ENCODE data around the gene VWA3B.
"Not testable (repeated sequence)": the region's sequence is repeated elsewhere in the genome, so short reads cannot be mapped to it uniquely, and the experiment has no call there.

Gene VWA3B

GRCh38 chr2:98140210-98140609 is 53.2 kb downstream of the VWA3B start:
- no peak for DNase-seq

- no peak for DNase-seq
Observed at GRCh38 chr2:98142106-98142791, 55.3 kb downstream of the VWA3B start.

GRCh38 chr2:98145070-98145469 is 58.1 kb downstream of the VWA3B start:
- no peak for DNase-seq

- not testable (repeated sequence) for DNase-seq
Observed at GRCh38 chr2:98147900-98148299, 60.9 kb downstream of the VWA3B start.

GRCh38 chr2:98148595-98149332 is 61.8 kb downstream of the VWA3B start:
- no peak for DNase-seq

- DNase-seq = no peak
Observed at GRCh38 chr2:98149333-98149697, 62.3 kb downstream of the VWA3B start.

- no peak for DNase-seq
Observed at GRCh38 chr2:98153481-98153880, 66.5 kb downstream of the VWA3B start.

- no peak for DNase-seq
Observed at GRCh38 chr2:98155291-98155690, 68.3 kb downstream of the VWA3B start.

- no peak for DNase-seq
Observed at GRCh38 chr2:98155716-98156115, 68.7 kb downstream of the VWA3B start.

- no peak for DNase-seq
Observed at GRCh38 chr2:98156304-98156703, 69.3 kb downstream of the VWA3B start.

GRCh38 chr2:98157557-98157956 is 70.6 kb downstream of the VWA3B start:
- DNase-seq = no peak

GRCh38 chr2:98158305-98158704 is 71.3 kb downstream of the VWA3B start:
- no peak for DNase-seq

GRCh38 chr2:98160554-98160953 is 73.6 kb downstream of the VWA3B start:
- DNase-seq = no peak

GRCh38 chr2:98161186-98161585 is 74.2 kb downstream of the VWA3B start:
- no peak for DNase-seq

GRCh38 chr2:98164256-98164655 is 77.3 kb downstream of the VWA3B start:
- no peak for DNase-seq

GRCh38 chr2:98165516-98166071 is 78.6 kb downstream of the VWA3B start:
- no peak for DNase-seq

GRCh38 chr2:98167916-98168315 is 80.9 kb downstream of the VWA3B start:
- DNase-seq = no peak

- DNase-seq = no peak
Observed at GRCh38 chr2:98170076-98170475, 83.1 kb downstream of the VWA3B start.

GRCh38 chr2:98172150-98172765 is 85.3 kb downstream of the VWA3B start:
- DNase-seq = no peak

- DNase-seq = no peak
Observed at GRCh38 chr2:98172951-98173350, 86.0 kb downstream of the VWA3B start.

- no peak for DNase-seq
Observed at GRCh38 chr2:98175811-98176210, 88.8 kb downstream of the VWA3B start.

- no peak for DNase-seq
Observed at GRCh38 chr2:98177286-98177685, 90.3 kb downstream of the VWA3B start.

GRCh38 chr2:98177986-98178385 is 91.0 kb downstream of the VWA3B start:
- no peak for DNase-seq

GRCh38 chr2:98180456-98180855 is 93.5 kb downstream of the VWA3B start:
- DNase-seq = no peak
